GM21825 (cell line): ENCODE results near the gene KRTAP3-1.
"Not testable (repeated sequence)": the region's sequence is repeated elsewhere in the genome, so short reads cannot be mapped to it uniquely, and the experiment has no call there.

Source experiments
- ATAC-seq: cut with Tn5 transposase; IDR thresholded peaks from one replicate; pipeline ENCODE4 v1.9.1; 2021; ENCODE audit warnings: mild to moderate bottlenecking, moderate library complexity; ENCODE audit not compliant: unreplicated experiment

The KRTAP3-1 gene

GRCh38 chr17:41016578-41017215 lies 7.8 kb upstream of the KRTAP3-1 start:
- no peak for ATAC-seq

- no peak for ATAC-seq
Measured at GRCh38 chr17:41015454-41015853, 6.5 kb upstream of the KRTAP3-1 start.

- no peak for ATAC-seq
Measured at GRCh38 chr17:41013606-41014005, 4.7 kb upstream of the KRTAP3-1 start.

- ATAC-seq = no peak
Measured at GRCh38 chr17:41013181-41013580, 4.3 kb upstream of the KRTAP3-1 start.

- ATAC-seq = no peak
Measured at GRCh38 chr17:41012326-41013120, 3.6 kb upstream of the KRTAP3-1 start.

- ATAC-seq = no peak
Measured at GRCh38 chr17:41010441-41010840, 1.5 kb upstream of the KRTAP3-1 start.

- ATAC-seq = no peak
Measured at GRCh38 chr17:41009936-41010335, 1.0 kb upstream of the KRTAP3-1 start.

- ATAC-seq = no peak
Measured at GRCh38 chr17:41009301-41009760, 403 bp upstream of the KRTAP3-1 start.

- no peak for ATAC-seq
Measured at GRCh38 chr17:41004397-41004796, 4.5 kb downstream of the KRTAP3-1 start.

- ATAC-seq = no peak
Measured at GRCh38 chr17:41003926-41004325, 5.0 kb downstream of the KRTAP3-1 start.

GRCh38 chr17:41002814-41003213 lies 6.1 kb downstream of the KRTAP3-1 start:
- ATAC-seq = no peak

GRCh38 chr17:41001795-41002194 lies 7.1 kb downstream of the KRTAP3-1 start:
- no peak for ATAC-seq

- not testable (repeated sequence) for ATAC-seq
Measured at GRCh38 chr17:40999563-40999962, 9.4 kb downstream of the KRTAP3-1 start, which contains the start of gene KRTAP3-2. Gene KRTAP3-2, minus strand, starts transcription at chr17:40999906. Its CDS starts 53 bp downstream, at chr17:40999853.

- ATAC-seq = no peak
Measured at GRCh38 chr17:40997361-40997760, 11.6 kb downstream of the KRTAP3-1 start.

- ATAC-seq = no peak
Measured at GRCh38 chr17:40996829-40997228, 12.1 kb downstream of the KRTAP3-1 start.

- no peak for ATAC-seq
Measured at GRCh38 chr17:40995116-40995515, 13.8 kb downstream of the KRTAP3-1 start.

GRCh38 chr17:40993839-40994238 lies 15.1 kb downstream of the KRTAP3-1 start, which contains the start of gene KRTAP3-3:
Gene KRTAP3-3, minus strand, starts transcription at chr17:40994164. Its CDS starts 67 bp downstream, at chr17:40994097.
- ATAC-seq = no peak

GRCh38 chr17:40993084-40993483 lies 15.8 kb downstream of the KRTAP3-1 start:
- no peak for ATAC-seq

GRCh38 chr17:40992666-40993065 lies 16.3 kb downstream of the KRTAP3-1 start:
- no peak for ATAC-seq

- ATAC-seq = no peak
Measured at GRCh38 chr17:40986920-40987319, 22.0 kb downstream of the KRTAP3-1 start.

- ATAC-seq = no peak
Measured at GRCh38 chr17:40984226-40984625, 24.7 kb downstream of the KRTAP3-1 start, which contains the start of gene KRT40. Gene KRT40, minus strand, starts transcription at chr17:40984326. Its CDS starts 53 bp downstream, at chr17:40984273.

- ATAC-seq = no peak
Measured at GRCh38 chr17:40981115-40981514, 27.8 kb downstream of the KRTAP3-1 start.
